B cell (primary cell): ENCODE measurements around the gene FASTKD2. TPM values are rescaled to one million over a fixed set of nuclear protein-coding genes. Genes with fewer than 3 reads are reported as not detected.

Source experiments
- ATAC-seq: fragments of 200-7000 bp; cut with Tn5 transposase; one replicate; pipeline ENCODE4 v1.10.0; 2021; ENCODE audit warnings: low read depth, mild to moderate bottlenecking, moderate number of reproducible peaks, moderate library complexity
- CTCF ChIA-PET: fragments of 350-600 bp; sonication (Branson Sonifier 250); formaldehyde crosslinking; loops from one replicate; lab custom pipeline; 2021; ENCODE audit warnings: antibody characterized with exemption, inconsistent platforms; lab: Charles Lee
- POLR2A ChIA-PET: fragments of 350-600 bp; sonication (Branson Sonifier 250); formaldehyde crosslinking; loops from one replicate; lab custom pipeline; 2021; ENCODE audit warnings: antibody characterized with exemption; lab: Charles Lee
- DNase-seq: peaks from one replicate; pipeline ENCODE4 v3.0.0; 2013
- H2AFZ ChIP-seq: 2 replicates; pipeline ENCODE4 v1.6.1; 2012; ENCODE audit warnings: mild to moderate bottlenecking, low read depth, low read length; ENCODE audit not compliant: insufficient read depth, poor library complexity, severe bottlenecking
- H3K27ac ChIP-seq, 2 donors: 1 replicate in 1 of 2; 2 replicates in 1 of 2; pipeline ENCODE4 v1.5.1; 2012 to 2013; ENCODE audit warnings: low read length in 2 of 2, mild to moderate bottlenecking in 2 of 2, moderate library complexity in 1 of 2
- H3K27me3 ChIP-seq, 4 experiments: fragments of 200-600 bp in 1 of 4; sonication (generic) in 1 of 4; replicated peaks in 1 of 4; 1 replicate in 2 of 4; 2 replicates in 2 of 4; pipeline versions ENCODE4 v1.6.1 to v1.7.0; 2013 to 2016; ENCODE audit warnings: low read length in 3 of 4, mild to moderate bottlenecking in 2 of 4, mixed read lengths in 1 of 4, moderate library complexity in 1 of 4; ENCODE audit not compliant: insufficient read depth in 4 of 4, control insufficient read depth in 3 of 4; ENCODE audit errors: control extremely low read depth in 1 of 4
- H3K36me3 ChIP-seq, 2 experiments: replicated peaks in 1 of 2; 1 replicate in 1 of 2; 2 replicates in 1 of 2; pipeline versions ENCODE4 v1.6.1 to v1.7.1; 2013; ENCODE audit warnings: low read length in 1 of 2; ENCODE audit not compliant: insufficient read depth in 2 of 2, control insufficient read depth in 1 of 2; ENCODE audit errors: control extremely low read depth in 1 of 2, extremely low read depth in 1 of 2
- H3K4me1 ChIP-seq, 2 donors: fragments of 200-600 bp in 1 of 2; sonication (generic) in 1 of 2; 1 replicate in 1 of 2; 2 replicates in 1 of 2; pipeline versions ENCODE4 v1.5.1 to v1.6.1; 2013 to 2017; ENCODE audit warnings: low read length in 2 of 2; ENCODE audit not compliant: control insufficient read depth in 2 of 2, insufficient read depth in 2 of 2
- H3K4me2 ChIP-seq: replicated peaks from 2 replicates; pipeline ENCODE3; 2012; ENCODE audit warnings: mild to moderate bottlenecking, low read depth, low read length; ENCODE audit not compliant: poor library complexity, severe bottlenecking
- H3K4me3 ChIP-seq, 5 experiments: fragments of 200-600 bp in 1 of 5; sonication (generic) in 1 of 5; 1 replicate in 3 of 5; 2 replicates in 2 of 5; pipeline versions ENCODE4 v1.5.1 to v1.7.0; 2011 to 2016; ENCODE audit warnings: low read length in 4 of 5, mild to moderate bottlenecking in 4 of 5, low read depth in 2 of 5, control low read depth in 1 of 5, moderate library complexity in 1 of 5; ENCODE audit not compliant: insufficient read depth in 1 of 5; ENCODE audit errors: control extremely low read depth in 1 of 5, extremely low read depth in 1 of 5
- H3K79me2 ChIP-seq: fragments of 200-600 bp; sonication (generic); one replicate; pipeline ENCODE4 v1.6.0; 2016; ENCODE audit warnings: low read length; ENCODE audit not compliant: control insufficient read depth, insufficient read depth
- H3K9ac ChIP-seq: fragments of 200-600 bp; sonication (generic); 2 replicates; pipeline ENCODE4 v1.6.1; 2017; ENCODE audit warnings: mild to moderate bottlenecking, low read length, moderate library complexity
- H3K9me3 ChIP-seq, 3 donors: one replicate each; pipeline versions ENCODE4 v1.6.1 to v1.7.1; 2013; ENCODE audit warnings: low read length in 2 of 3; ENCODE audit not compliant: control insufficient read depth in 2 of 3, insufficient read depth in 1 of 3; ENCODE audit errors: control extremely low read depth in 1 of 3
- H4K20me1 ChIP-seq: 2 replicates; pipeline ENCODE4 v1.6.0; 2012; ENCODE audit warnings: mild to moderate bottlenecking, low read length; ENCODE audit not compliant: insufficient read depth, control insufficient read depth, poor library complexity, severe bottlenecking
- H3K27ac Mint-ChIP-seq: one replicate; pipeline ENCODE4 v1.8.0; 2021; ENCODE audit warnings: mixed read lengths
- H3K27me3 Mint-ChIP-seq: one replicate; pipeline ENCODE4 v1.8.0; 2021; ENCODE audit warnings: mixed read lengths
- H3K4me1 Mint-ChIP-seq: one replicate; pipeline ENCODE4 v1.8.0; 2021; ENCODE audit warnings: mixed read lengths
- H3K4me3 Mint-ChIP-seq: one replicate; pipeline ENCODE4 v1.8.0; 2021; ENCODE audit warnings: mixed read lengths
- H3K9me3 Mint-ChIP-seq: one replicate; pipeline ENCODE4 v1.8.0; 2022; ENCODE audit warnings: mixed read lengths; ENCODE audit not compliant: insufficient read depth
- EZH2 ChIP-seq: IDR thresholded peaks from 2 replicates; pipeline ENCODE4 v1.6.1; 2012; ENCODE audit warnings: borderline replicate concordance, low read depth, mild to moderate bottlenecking, moderate library complexity, low read length; ENCODE audit not compliant: insufficient read depth, poor library complexity, severe bottlenecking
- WGBS: methylation state at CpG from one replicate; pipeline ENCODE4 v1.1.5; 2013; ENCODE audit warnings: missing lambda C conversion rate; ENCODE audit not compliant: insufficient coverage; 5-methylcytosine and 5-hydroxymethylcytosine counted together
- intact Hi-C: fragments of 100-400 bp; cut with micrococcal nuclease; formaldehyde crosslinking; loops from one replicate; pipeline ENCODE4 v1.10.0; 2022
- polyA plus RNA-seq: library from polyadenylated mRNA; depleted of rRNA; stranded (reverse); fragments of >200 nt; gene quantifications from 2 replicates; pipeline ENCODE4 v1.2.3, GENCODE V29; 2012
- total RNA-seq, 2 donors: library from RNA; stranded (reverse); fragments of 120-200 nt in 1 of 2; gene quantifications; 1 replicate in 1 of 2; 2 replicates in 1 of 2; pipeline versions ENCODE4 v1.2.3 to v1.2.4, GENCODE V29; 2013 to 2022
- TF ChIP-seq, protein P1 (sequence below): fragments of 200-600 bp; IDR thresholded peaks from one replicate; pipeline ENCODE4 v1.8.0; 2022; ENCODE audit warnings: antibody characterized with exemption, mild to moderate bottlenecking

Gene FASTKD2
- total and polyA plus RNA-seq, 2 donors (not counting 1 experiment from before 2014, with no cell fraction given), result 16.0 to 20.6 TPM

DNA sequence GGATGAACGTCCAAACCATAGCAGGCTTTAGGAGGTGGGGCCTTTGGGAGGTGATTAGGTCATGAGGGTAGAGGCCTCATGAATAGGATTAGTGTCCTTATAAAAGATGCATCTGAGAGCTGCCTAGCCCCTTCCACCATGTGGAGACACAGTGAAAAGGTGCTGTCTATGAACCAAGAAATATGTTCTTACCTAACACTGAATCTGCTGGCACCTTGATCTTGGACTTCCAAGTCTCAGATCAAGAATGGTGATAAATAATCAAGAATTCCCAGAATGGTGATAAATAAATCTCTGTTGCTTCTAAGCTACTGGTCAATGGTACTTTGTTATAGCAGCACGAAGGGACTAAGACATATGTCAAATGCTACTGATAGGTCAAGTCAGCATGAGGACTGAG is 32.1 kb upstream of the FASTKD2 start:
- Mint-ChIP-seq H3K27ac (no peak overlapping the region), H3K4me1 (no peaks in the 10 kb centered on the region), H3K27me3 (peaks cover 37% of the 10 kb centered on the region), H3K4me3 (no peak overlapping the region), H3K9me3 (no peaks in the 10 kb centered on the region)
- POLR2A ChIA-PET, result no interaction called here
- Histone ChIP-seq H3K27me3 (peaks cover 0 to 5% (median under 1%) of the 10 kb centered on the region in 4 experiments), H4K20me1 (no peaks in the 10 kb centered on the region), H3K4me2 (no peak overlapping the region), H3K9me3 (peaks cover 0 to 2% (median 0%) of the 10 kb centered on the region in 3 donors), H3K9ac (no peak overlapping the region), H3K27ac (no peak overlapping the region), H2AFZ (no peak overlapping the region), H3K79me2 (no peaks in the 10 kb centered on the region), H3K4me3 (no peak overlapping the region), H3K36me3 (no peaks in the 10 kb centered on the region), H3K4me1 (no peaks in the 10 kb centered on the region)
- CTCF ChIA-PET, result no interaction called here
- no peak for ATAC-seq
- TF ChIP-seq EZH2, result no peak
- TF ChIP-seq, protein P1, sequence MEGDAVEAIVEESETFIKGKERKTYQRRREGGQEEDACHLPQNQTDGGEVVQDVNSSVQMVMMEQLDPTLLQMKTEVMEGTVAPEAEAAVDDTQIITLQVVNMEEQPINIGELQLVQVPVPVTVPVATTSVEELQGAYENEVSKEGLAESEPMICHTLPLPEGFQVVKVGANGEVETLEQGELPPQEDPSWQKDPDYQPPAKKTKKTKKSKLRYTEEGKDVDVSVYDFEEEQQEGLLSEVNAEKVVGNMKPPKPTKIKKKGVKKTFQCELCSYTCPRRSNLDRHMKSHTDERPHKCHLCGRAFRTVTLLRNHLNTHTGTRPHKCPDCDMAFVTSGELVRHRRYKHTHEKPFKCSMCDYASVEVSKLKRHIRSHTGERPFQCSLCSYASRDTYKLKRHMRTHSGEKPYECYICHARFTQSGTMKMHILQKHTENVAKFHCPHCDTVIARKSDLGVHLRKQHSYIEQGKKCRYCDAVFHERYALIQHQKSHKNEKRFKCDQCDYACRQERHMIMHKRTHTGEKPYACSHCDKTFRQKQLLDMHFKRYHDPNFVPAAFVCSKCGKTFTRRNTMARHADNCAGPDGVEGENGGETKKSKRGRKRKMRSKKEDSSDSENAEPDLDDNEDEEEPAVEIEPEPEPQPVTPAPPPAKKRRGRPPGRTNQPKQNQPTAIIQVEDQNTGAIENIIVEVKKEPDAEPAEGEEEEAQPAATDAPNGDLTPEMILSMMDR, result no peak
- WGBS, result 84% methylated on average over 2 of the region's 2 CpGs
- DNase-seq, result no peak
- intact Hi-C loops, result no loop called here

GRCh38 chr2:206736935-206737334 is 28.5 kb upstream of the FASTKD2 start:
- intact Hi-C loops, result no loop called here
- H3K4me3 Mint-ChIP-seq, result no peak overlapping the region
- ATAC-seq, result no peak
- Histone ChIP-seq H3K4me2 (no peak overlapping the region), H2AFZ (no peak overlapping the region), H3K79me2 (no peaks in the 10 kb centered on the region), H3K36me3 (no peaks in the 10 kb centered on the region), H4K20me1 (no peaks in the 10 kb centered on the region), H3K4me1 (no peaks in the 10 kb centered on the region), H3K9ac (no peak overlapping the region), H3K27ac (no peak overlapping the region), H3K4me3 (no peak overlapping the region), H3K27me3 (no peaks in the 10 kb centered on the region), H3K9me3 (no peaks in the 10 kb centered on the region)
- DNase-seq, result no peak
- TF ChIP-seq, protein P1, result no peak
- no peak for TF ChIP-seq EZH2
- no peaks in the 10 kb centered on the region for H3K4me1 Mint-ChIP-seq
- CTCF ChIA-PET, result no interaction called here
- 61% methylated on average over 4 of the region's 5 CpGs for WGBS
- no peak overlapping the region for H3K27ac Mint-ChIP-seq
- peaks cover 23% of the 10 kb centered on the region for H3K27me3 Mint-ChIP-seq
- POLR2A ChIA-PET, result no interaction called here
- no peaks in the 10 kb centered on the region for H3K9me3 Mint-ChIP-seq
